GM19397 (cell line): ENCODE results near the gene APOB.
"Not testable (repeated sequence)": the region's sequence is repeated elsewhere in the genome, so short reads cannot be mapped to it uniquely, and the experiment has no call there.

Source experiments
- ATAC-seq: cut with Tn5 transposase; IDR thresholded peaks from one replicate; pipeline ENCODE4 v1.9.1; 2021; ENCODE audit warnings: mild to moderate bottlenecking, moderate library complexity; ENCODE audit not compliant: unreplicated experiment

The APOB gene

GRCh38 chr2:21034156-21034971 is 9.5 kb downstream of the APOB start:
- no peak for ATAC-seq

GRCh38 chr2:21033237-21034155 is 10.4 kb downstream of the APOB start:
- ATAC-seq: no peak

GRCh38 chr2:21032338-21033236 is 11.3 kb downstream of the APOB start:
- ATAC-seq: no peak

- no peak for ATAC-seq
Observed at GRCh38 chr2:21030983-21031968, 12.6 kb downstream of the APOB start.

GRCh38 chr2:21029519-21029918 is 14.4 kb downstream of the APOB start:
- no peak for ATAC-seq

GRCh38 chr2:21028951-21029350 is 14.9 kb downstream of the APOB start:
- not testable (repeated sequence) for ATAC-seq

- ATAC-seq: no peak
Observed at GRCh38 chr2:21028021-21028947, 15.6 kb downstream of the APOB start.

GRCh38 chr2:21026479-21027282 is 17.2 kb downstream of the APOB start:
- ATAC-seq: no peak

GRCh38 chr2:21025690-21026478 is 18.0 kb downstream of the APOB start:
- ATAC-seq: no peak

- ATAC-seq: no peak
Observed at GRCh38 chr2:21024722-21025389, 19.0 kb downstream of the APOB start.

- no peak for ATAC-seq
Observed at GRCh38 chr2:21024198-21024597, 19.7 kb downstream of the APOB start.

- ATAC-seq: no peak
Observed at GRCh38 chr2:21023419-21024181, 20.3 kb downstream of the APOB start.

GRCh38 chr2:21022792-21023367 is 21.0 kb downstream of the APOB start:
- ATAC-seq: no peak

- ATAC-seq: no peak
Observed at GRCh38 chr2:21021430-21021829, 22.4 kb downstream of the APOB start.

GRCh38 chr2:21020668-21021288 is 23.1 kb downstream of the APOB start:
- ATAC-seq: no peak
